SK-N-MC (cell line): ENCODE measurements around the gene MPG.
A peak's percentile ranks its signal among the peaks of the same experiment; 100 is the strongest.
"Not testable (repeated sequence)": the region's sequence is repeated elsewhere in the genome, so short reads cannot be mapped to it uniquely, and the experiment has no call there.

Experiments used
- DNase-seq: peaks from one replicate; pipeline ENCODE4 v3.0.0-alpha.2; 2011; ENCODE audit warnings: low read depth, low spot score
- H3K27ac ChIP-seq: fragments of 200-600 bp; sonication (generic); 2 replicates; pipeline ENCODE4 v1.5.1; 2016; ENCODE audit warnings: mixed run types
- H3K36me3 ChIP-seq: fragments of 200-600 bp; sonication (generic); 2 replicates; pipeline ENCODE4 v1.6.1; 2017; ENCODE audit warnings: antibody characterized with exemption, low read length, mixed read lengths; ENCODE audit not compliant: insufficient read depth
- H3K4me3 ChIP-seq: fragments of 200-600 bp; sonication (generic); 2 replicates; pipeline ENCODE4 v1.5.1; 2016
- H3K9ac ChIP-seq: fragments of 200-600 bp; sonication (generic); 2 replicates; pipeline ENCODE4 v1.8.0; 2017; ENCODE audit warnings: mixed run types, mixed read lengths; ENCODE audit not compliant: insufficient read length
- H3K9me3 ChIP-seq: fragments of 200-600 bp; sonication (generic); 2 replicates; pipeline ENCODE4 v1.6.1; 2017; ENCODE audit warnings: low read depth, mild to moderate bottlenecking, antibody characterized with exemption, low read length, moderate library complexity, mixed read lengths
- EZH2 ChIP-seq: fragments of 200-600 bp; sonication (generic); IDR thresholded peaks from one replicate; pipeline ENCODE4 v1.6.1; 2017; ENCODE audit warnings: antibody characterized with exemption
- FOXP2 ChIP-seq: optimal IDR thresholded peaks from 2 replicates; pipeline ENCODE3; 2011; ENCODE audit warnings: mild to moderate bottlenecking, moderate library complexity; ENCODE audit not compliant: insufficient read depth; ENCODE audit errors: extremely low read length, control extremely low read depth
- POLR2AphosphoS5 ChIP-seq: IDR thresholded peaks from 2 replicates; pipeline ENCODE4 v1.6.1; 2012; ENCODE audit warnings: mild to moderate bottlenecking, low read depth, low read length, borderline replicate concordance

The MPG gene, protein sequence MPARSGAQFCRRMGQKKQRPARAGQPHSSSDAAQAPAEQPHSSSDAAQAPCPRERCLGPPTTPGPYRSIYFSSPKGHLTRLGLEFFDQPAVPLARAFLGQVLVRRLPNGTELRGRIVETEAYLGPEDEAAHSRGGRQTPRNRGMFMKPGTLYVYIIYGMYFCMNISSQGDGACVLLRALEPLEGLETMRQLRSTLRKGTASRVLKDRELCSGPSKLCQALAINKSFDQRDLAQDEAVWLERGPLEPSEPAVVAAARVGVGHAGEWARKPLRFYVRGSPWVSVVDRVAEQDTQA

GRCh38 chr16:77807-78443, at the start of gene MPG:
Gene MPG, plus strand, starts transcription at chr16:78225. Its CDS starts 85 bp downstream, at chr16:78310.
- DNase-seq: no peak
- Histone ChIP-seq H3K4me3 (peak within 1 kb of the TSS; percentile 89), H3K27ac (no peak within 1 kb of the TSS; the same call in 1 of the 2 replicates), H3K36me3 (no peaks in the 10 kb centered on the region; the same call in 1 of the 2 replicates), H3K9me3 (no peaks in the 10 kb centered on the region), H3K9ac (peak within 1 kb of the TSS; percentile 81)
- TF ChIP-seq EZH2 (no peak), FOXP2 (no peak), POLR2AphosphoS5 (peak; percentile 67; the same call in 1 of the 2 replicates)

GRCh38 chr16:30627-31026, 47.4 kb upstream of the MPG start:
- not testable (repeated sequence) for H3K9me3 ChIP-seq, H3K9ac ChIP-seq, DNase-seq, H3K36me3 ChIP-seq, H3K4me3 ChIP-seq, H3K27ac ChIP-seq

- not testable (repeated sequence) for H3K9ac ChIP-seq, H3K4me3 ChIP-seq, H3K9me3 ChIP-seq, H3K36me3 ChIP-seq, H3K27ac ChIP-seq, DNase-seq
These were observed 44.7 kb upstream of the MPG start for GRCh38 chr16:33154-33876.

DNA sequence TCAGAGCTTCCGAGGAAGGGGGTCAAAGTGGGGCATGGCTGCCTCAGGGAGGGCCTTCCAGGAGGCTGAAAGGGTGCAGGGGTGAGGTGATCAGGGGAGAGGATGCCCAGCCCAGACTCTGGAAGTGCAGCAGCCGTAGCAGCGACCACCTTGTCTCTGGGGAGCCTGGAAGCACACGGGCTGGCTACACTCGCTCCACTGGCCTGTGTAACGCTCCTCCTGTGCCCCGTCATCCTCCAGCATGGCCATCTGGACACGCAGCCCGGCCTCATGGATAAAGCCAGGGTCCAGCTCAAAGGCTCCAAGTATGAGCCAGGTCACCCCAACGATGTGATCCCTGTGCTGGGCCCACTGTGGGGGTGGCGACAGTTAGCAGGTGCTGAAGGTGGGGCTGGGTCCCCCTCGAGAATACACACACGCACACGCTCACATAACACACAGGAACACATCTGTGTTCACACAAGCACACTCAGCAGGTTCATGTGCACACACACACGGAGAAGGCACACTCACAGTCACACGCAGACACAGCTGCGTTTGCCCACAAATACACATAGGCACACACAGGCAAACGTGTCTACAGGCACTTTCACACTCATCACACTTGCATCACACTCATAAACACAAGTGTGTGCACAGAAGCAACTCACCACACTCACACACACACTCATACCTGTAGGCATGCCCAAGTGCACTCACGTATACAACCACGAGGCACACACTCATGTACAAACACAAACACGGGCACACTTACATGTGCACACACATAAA, 44.0 kb upstream of the MPG start:
- Histone ChIP-seq H3K27ac (no peak overlapping the region), H3K36me3 (no peaks in the 10 kb centered on the region), H3K4me3 (no peak overlapping the region), H3K9ac (no peak overlapping the region), H3K9me3 (no peaks in the 10 kb centered on the region)
- DNase-seq: no peak
- no peak for TF ChIP-seq EZH2
- no peak for TF ChIP-seq POLR2AphosphoS5

GRCh38 chr16:34648-34987, 43.4 kb upstream of the MPG start:
- Histone ChIP-seq H3K4me3 (no peak overlapping the region), H3K36me3 (no peaks in the 10 kb centered on the region), H3K9me3 (no peaks in the 10 kb centered on the region), H3K9ac (no peak overlapping the region), H3K27ac (no peak overlapping the region)
- TF ChIP-seq FOXP2: no peak
- no peak; the same call in 1 of the 2 replicates for TF ChIP-seq POLR2AphosphoS5
- TF ChIP-seq EZH2: no peak
- no peak for DNase-seq

DNA sequence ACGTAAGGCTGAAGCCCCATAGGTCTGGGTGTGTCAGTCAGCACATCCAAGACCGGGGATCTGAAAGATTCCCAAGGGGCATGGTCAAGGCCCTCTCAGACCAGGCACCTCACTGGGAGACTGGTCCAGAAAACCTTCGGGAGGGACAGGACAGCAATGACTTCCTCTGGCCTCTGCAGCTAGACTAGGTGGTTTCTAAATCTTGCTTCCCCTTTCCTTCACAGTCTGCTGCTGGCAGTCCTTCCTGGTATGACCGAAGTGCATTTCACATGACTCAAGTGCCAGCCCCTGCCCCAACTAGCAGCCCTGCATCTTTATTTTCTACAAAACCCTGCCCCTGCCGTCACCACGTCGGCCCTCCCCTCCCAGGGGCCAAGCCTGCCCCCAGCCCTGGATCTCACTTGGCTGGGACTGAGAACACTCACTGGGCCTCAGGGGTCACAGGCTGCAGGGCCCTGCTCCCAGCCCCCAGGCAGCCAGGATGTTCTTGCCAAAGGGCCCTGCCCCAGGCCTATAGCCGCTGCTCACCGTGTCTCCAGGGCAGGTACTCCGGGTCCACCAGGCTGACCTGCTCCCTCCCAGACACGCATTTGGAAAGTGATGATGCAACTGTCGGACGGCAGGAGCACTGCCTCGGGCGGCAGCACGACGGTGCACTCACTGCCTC, 42.9 kb upstream of the MPG start:
- TF ChIP-seq EZH2 (no peak), POLR2AphosphoS5 (no peak; the same call in 1 of the 2 replicates), FOXP2 (no peak)
- no peak overlapping the region for H3K4me3 ChIP-seq
- H3K9me3 ChIP-seq: no peaks in the 10 kb centered on the region
- no peak for DNase-seq
- no peak overlapping the region for H3K9ac ChIP-seq
- H3K36me3 ChIP-seq: no peaks in the 10 kb centered on the region
- no peak overlapping the region for H3K27ac ChIP-seq

DNA sequence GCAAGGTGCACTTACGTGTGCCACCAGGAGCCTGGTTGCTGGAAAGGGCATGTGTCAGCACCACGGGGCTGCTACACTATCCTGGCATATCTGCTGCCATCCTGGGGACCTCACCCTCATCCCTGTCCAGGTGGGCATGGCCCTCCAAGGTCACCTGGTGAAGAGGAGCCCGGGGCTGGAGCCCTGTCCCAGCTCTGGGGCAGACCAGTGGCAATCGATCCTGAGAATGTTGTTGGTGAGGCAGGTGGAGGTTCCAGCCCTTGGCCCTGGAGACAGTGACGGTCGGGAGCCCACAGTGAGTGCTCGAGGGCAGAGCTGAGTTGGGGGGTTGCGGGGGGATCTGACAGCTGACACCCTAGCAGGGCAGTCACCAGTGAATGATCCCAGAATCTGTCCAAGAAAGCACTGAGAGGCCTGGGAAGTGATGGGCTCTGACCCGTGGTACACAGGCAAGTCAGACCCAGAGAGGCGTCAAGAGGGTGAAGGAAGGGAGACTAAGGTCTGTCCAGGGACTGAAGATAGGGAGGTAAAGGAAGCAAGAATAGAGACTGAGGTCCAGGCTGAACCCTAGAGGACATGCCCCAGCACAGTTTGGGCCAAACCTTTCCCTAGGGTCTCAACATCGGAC, 42.2 kb upstream of the MPG start:
- H3K9ac ChIP-seq: no peak overlapping the region
- no peaks in the 10 kb centered on the region for H3K36me3 ChIP-seq
- TF ChIP-seq FOXP2 (no peak), EZH2 (no peak), POLR2AphosphoS5 (no peak)
- no peak overlapping the region for H3K27ac ChIP-seq
- no peak overlapping the region for H3K4me3 ChIP-seq
- no peaks in the 10 kb centered on the region for H3K9me3 ChIP-seq
- no peak for DNase-seq

DNA sequence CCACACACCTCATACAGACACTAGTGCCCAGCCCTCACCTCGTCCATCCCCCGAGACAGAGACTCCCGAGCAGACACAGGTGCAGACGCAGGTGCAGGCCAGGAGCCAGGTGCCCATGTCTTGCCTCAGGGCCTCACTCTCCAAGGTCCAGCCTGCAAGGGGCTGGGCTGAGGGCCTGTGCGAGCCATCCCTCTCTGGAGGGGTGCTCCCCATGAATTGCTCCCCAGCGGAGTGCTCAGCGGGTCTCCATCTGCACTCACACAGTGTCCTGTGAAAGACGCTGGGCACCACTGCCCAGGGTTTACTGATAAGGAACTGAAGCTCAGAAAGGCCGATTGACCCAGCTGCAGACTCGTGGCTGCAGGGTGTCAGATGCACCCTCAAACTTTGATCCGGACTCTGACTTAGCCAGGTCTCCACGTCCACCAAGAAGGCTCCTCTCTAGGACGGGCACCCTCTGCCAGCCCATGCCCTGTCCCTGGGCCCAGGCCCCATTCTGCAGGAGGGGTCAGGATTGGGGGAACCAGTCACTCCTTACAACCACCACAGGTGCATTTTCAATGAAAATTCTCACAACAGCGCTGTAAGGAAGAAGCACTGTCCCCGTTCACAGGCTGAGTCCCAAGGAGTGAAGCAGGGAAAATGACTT, 41.6 kb upstream of the MPG start:
- H3K9me3 ChIP-seq: no peaks in the 10 kb centered on the region
- no peak overlapping the region for H3K9ac ChIP-seq
- TF ChIP-seq POLR2AphosphoS5 (no peak), FOXP2 (no peak), EZH2 (no peak)
- H3K4me3 ChIP-seq: no peak overlapping the region
- H3K27ac ChIP-seq: no peak overlapping the region
- no peak for DNase-seq
- H3K36me3 ChIP-seq: no peaks in the 10 kb centered on the region
